ENCODE data around the gene GLB1L2.

The GLB1L2 gene

DNA sequence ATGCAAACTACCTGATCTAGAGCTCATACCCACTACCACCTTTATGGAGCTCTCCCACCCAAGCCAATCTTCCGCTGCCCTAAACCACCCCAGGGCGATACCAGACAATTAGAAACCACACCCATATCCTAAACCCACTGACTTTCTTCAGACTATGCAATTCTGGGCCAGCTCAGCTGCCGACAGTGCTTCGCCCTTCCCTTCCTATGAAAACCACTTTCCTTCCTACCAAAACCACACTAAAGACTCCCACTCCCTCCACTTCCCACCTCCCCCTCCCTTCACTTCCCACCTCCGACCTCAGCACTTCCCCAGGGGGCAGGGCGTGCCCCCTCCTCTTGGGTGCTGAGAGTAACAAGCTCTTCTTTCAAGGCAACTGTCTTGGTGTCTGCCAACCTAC lies 55.2 kb downstream of the GLB1L2 start:
- no peak for DNase-seq (ENCODE audit: low read depth)

DNA sequence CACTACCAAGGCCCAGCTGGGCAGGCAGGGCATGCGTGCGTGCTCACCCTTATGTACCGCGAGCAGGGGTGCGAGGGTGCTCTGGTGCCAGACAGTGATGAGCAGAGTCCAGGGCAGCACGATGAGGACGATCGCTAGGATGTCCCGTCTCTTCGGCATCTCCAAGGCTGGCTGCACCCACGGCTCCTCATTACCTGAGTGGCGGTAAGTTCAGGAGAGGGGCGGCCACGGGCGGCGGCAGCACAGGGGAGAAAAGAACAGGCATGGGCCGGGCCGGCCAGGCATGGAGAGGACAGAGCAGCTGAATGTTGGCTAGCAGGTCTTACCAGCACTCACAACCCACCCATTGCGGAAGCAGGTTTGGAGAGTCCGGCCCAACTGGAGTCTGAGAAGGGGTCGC lies 55.7 kb downstream of the GLB1L2 start:
- DNase-seq (ENCODE audit: low read depth): no peak

DNA sequence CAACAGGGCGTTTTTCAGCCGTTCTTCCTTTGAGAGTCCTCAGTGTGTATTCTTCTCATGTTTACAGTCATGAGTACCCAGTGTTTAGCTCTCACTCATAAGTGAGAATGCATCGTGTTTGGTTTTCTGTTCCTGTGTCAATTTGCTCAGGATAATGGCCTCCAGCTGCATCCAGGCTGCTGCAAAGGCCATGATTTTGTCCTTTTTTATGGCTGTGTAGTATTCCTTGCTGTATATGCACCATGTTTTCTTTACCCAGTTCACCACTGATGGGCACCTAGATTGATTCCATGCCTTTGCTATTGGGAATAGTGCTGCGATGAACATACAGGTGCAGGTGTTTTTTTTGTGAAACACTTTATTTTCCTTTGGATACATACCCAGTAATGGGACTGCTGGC lies 56.8 kb downstream of the GLB1L2 start:
- no peak for DNase-seq (ENCODE audit: low read depth)

DNA sequence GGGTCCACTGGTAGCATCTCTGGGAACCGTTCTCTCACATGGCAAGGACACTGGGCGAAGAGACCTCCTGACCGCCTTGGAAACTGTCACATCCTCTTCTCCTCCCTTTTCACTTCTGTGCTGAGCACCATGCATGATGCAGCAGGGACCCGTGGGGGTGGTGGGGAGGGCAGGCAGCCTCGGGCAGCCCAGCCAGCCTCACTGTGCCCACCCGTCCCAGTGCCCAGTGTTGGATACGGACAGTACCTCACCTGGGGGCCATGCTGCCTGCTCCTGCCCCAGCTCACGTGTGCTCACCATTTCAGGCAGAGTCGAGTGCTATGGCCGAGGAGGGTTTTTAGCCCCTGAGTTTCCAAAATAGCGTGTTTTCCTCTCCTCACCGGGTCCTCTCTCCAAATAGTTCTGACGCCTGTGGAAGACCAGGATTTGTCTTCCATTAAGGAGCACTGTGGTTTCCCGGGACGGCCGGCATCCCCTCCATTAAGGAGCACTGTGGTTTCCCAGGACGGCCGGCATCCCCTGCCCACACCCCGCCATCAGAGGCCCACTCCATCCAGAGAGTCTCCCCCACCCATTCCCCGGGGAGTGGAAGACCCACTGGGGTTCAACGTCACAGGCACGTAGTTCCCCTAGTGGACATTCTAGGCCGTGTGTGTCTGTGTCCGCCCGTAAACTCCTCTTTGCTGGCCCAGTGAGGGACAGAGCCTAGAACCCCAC lies 57.8 kb downstream of the GLB1L2 start:
- no peak for DNase-seq (ENCODE audit: low read depth)

DNA sequence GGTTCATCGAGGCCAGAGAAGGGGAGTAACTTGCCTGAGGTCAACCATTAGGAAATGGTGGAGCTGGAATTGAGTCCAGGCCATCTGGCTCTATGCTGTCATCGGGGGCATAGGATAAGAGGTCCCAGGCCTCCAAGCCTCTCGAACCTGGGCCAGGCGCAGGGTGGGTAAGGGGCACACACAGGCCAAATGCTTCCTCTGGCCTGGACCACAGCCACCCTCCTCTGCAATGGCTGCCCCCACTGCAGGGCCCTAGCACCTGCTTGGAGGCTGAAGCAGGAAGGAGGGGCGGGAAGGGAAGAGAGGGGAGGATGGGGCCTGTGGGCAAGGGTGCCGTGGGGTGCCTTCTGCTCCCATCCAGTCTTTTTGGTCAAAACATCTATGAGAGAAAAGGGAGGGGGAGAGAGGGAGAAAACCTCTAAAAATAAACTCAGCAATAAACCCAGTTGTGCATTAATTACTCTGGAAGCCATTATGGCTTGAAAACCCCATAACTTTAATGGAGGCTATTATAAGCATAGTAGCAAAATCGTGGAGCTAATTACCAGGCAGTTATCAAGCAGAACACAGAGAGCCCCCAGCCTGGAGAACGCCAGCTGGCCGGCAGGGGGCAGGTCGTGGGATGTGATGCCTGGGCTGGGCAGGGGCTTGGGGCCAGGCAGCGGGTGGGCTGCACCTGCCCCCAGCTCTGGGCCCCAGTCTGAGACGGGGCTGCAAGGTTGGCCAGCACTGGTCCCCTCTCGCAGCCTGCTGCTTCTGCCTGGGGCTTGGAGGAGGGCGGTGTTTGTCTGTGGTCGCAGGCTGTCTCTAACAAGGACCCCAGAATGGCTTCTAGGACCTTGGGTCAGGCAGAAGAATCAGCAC lies 59.1 kb downstream of the GLB1L2 start:
- DNase-seq (ENCODE audit: low read depth): no peak

DNA sequence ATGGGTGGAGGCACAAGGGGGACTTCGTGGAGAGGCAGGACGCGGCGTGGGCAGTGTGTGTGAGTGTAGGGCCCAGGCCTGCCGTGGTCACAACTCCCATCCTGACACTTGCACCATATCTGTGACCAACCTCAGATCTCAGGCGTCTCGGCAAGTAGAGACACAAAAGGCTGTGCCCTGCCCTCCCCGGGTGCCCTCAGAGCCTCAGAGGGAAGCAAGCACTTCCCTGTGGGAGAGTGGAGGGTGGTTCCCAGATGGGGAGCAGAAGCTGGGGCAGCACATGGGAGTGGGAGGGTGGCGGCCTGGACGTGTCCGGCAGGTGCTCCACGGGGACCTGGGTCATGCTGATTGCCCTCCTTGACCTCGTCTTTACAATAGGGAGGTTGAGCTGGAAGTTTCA lies 59.9 kb downstream of the GLB1L2 start:
- no peak for DNase-seq (ENCODE audit: low read depth)

DNA sequence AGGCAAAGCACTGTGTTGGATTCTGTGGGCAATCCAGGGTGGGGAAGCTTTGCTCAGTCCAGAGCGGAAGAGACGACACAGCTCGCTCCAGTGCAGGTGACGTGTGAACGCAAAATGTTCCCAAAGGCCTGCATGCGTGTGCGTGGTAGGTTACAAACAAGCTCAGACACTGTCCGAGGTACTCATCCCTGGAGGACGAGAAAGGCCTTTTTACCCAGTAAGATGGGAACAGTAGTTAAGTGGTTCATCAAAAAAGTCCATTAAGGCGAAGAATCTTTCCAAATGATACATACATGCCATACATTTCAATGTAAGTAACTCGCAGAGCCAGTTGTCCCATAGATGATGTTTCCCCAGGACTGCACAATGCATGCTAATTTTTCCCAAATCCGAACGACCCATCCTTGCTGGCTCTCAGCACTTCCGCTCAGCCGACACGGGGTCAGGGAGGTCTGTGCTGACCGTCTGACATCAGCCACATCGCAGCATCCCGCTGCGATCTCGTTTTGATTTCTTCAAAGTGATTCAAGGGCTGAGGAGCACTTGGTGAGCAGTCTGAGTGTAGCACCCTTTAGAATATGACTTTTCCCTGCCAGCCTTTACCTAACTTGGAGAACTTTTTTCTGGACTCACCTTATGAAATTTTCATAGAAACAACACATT lies 61.3 kb downstream of the GLB1L2 start:
- no peak for DNase-seq (ENCODE audit: low read depth)

DNA sequence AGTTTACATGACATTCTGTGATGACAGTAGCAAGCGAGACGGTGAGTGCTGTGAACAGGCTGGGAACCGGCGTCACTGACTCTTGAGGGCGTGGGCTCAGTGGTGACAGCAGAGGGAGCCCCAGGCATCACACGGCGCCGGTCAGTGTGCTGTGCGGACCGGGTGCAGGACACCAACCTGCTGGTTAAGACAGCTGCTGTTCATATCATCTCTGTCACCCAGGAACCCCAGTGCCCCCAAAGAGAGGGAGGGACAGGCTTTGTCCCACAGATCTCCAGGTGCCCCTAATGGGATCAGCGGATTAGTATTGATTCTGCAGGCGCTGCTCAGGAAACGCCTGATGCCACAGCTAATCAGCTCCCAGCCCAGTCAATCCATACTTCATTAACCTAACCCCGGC lies 61.9 kb downstream of the GLB1L2 start:
- no peak for DNase-seq (ENCODE audit: low read depth)

DNA sequence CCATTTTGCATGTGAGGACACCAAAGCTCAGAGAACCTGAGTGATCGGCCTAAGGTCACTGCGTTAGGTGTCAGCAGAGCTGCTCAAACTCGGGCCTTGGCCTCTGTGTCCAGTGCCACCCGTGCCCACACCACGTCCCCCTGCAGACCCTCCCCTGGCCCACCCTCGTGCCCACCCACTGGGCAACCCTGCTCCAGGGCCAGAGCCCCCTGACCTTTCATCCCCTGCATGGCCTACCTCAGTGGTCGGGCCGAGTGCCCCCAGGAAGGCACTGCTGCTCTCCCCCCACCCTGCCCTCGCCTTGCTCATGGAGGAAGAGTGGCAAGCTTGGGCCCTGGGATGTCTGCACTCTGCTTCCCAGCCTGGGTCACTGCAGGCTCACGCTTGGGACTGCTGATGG lies 62.5 kb downstream of the GLB1L2 start:
- DNase-seq (ENCODE audit: low read depth): no peak

DNA sequence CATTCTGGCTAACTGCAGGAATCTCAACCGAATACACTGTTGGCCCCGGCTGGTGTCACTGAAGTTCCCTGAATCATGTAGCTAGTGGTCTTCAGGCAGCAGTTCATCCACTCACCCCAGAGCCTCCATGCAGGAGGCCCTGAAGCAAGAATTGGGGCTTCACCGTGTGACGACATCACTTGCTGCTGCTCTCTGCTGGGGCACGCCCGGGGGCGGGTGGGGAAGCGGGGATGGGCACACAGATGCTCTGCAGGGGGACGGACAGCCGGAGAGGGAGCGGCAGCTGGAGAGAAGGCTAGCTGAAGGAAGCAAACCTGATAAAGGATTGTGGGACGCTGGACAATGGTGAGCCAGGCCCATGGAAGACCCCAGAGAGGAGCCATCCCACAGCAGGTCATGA lies 63.2 kb downstream of the GLB1L2 start:
- DNase-seq (ENCODE audit: low read depth): no peak

DNA sequence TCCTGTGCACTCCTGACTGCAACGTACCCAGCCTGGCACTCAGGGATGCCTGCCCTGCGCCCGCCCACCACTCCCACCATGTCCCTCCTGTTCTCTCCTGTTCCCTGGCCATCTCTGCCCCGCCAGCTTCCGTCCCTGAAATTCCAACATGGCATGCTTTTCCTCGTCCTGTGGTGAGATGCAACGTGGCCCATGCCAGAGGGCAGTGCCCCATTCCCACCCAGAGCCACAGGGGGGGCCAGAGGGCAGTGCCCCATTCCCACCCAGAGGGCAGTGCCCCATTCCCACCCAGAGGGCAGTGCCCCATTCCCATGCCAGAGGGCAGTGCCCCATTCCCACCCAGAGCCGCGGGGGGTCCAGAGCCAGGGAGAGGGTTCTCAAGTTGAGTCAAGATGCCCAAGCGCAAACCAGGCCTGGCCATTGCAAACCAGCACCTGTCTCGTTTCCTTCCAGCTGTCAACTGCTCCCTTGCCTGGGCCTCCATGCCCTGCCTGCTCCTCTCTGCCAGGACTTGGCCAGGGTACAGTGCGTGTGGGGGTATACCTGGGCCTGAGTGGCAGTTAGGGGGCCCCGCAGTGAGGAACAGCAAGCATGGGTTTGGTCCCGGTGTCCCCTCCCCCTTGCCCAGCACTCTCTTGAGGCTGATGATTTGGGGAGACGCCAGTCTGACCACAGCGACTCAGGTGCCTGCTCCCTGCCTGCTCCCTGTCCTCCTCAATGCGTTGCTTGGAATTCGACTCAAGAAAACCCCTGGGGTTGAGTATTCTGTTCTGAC lies 65.7 kb downstream of the GLB1L2 start:
- DNase-seq (ENCODE audit: low read depth): no peak

DNA sequence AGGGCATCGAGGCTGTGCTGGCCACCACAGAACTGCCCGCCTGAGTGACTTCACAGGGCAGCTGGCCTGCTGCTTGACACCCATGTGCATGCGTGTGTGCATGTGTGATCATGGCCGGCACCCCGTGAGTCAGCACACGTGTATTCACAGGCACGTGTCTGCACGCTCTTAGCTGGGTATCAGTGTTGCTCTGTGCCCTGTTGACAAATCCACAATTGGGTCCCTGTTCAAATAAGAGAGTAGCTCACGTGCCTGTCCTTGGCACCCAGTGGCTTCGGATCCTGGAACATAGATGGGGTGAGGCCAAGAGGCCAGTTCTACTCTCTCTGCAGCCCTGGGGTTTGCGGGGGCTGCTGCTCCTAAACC lies 66.3 kb downstream of the GLB1L2 start:
- no peak for DNase-seq (ENCODE audit: low read depth)

DNA sequence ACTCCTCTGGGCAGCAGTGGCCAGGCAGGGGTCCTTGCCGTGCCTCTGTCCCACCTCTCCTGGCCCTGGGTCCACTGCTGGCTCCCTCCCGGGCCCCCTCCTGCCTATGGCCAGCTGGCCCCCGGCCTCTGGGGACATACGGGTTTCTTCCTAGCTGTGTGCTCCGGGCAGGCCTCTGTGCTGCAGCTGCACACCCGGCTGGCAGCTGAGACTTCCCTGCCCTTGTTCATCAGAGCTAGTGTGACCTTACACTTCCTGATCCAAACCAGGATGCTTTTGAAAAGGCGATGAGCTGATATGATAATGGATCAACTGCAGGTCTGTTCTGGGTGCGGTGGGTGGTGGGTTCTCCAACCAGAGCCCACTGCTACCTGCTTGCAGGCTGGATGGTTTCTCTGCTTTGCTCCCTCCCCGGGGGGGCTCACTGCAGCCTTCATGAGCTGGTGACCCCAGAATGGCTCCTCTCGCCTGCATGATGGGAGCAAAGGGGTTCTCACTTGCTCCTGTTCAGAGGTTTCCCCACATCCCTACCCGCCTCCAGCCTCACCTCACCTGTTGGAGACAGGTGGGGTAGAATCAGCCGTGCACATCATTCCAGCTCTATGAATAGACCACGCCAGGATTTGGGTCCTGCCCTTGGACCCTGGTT lies 67.0 kb downstream of the GLB1L2 start:
- no peak for DNase-seq (ENCODE audit: low read depth)

DNA sequence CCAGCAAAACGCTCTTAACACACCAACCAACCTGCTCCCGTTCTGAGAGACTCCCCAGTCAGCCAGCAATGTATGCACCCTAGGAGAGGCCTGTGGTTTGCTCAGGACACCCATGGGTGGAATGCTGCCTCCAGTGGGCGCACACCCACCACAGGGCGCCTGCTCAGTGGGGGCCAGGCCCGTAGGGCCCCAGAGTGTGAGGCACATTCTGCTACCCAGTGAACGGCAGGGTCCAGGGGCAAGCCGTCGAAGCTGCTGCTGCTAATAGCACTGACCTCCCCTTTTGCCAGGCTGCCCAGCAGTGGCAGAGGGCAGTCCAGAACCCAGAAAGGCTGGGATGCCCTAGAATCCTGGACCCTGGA lies 67.5 kb downstream of the GLB1L2 start:
- no peak for DNase-seq (ENCODE audit: low read depth)

DNA sequence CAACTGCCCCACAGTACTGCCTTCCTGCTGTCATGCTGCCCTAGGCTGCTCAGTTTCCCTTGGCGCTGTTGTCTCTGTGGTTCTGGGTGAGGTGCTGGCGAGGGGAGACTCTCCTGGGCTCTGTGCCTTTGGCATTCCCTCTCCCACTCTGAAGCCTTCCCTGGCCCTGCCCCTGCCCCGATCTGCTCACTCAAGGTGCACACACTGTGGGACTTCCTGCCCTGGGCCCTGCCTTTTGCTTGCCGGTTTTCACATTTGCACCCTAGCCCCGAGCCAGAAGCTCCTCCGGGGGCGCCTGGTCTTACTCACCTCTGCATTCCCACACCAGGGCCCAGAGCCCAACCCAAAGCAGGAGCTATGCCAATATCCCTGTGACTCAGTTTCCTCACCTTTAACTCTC lies 68.2 kb downstream of the GLB1L2 start:
- no peak for DNase-seq (ENCODE audit: low read depth)

DNA sequence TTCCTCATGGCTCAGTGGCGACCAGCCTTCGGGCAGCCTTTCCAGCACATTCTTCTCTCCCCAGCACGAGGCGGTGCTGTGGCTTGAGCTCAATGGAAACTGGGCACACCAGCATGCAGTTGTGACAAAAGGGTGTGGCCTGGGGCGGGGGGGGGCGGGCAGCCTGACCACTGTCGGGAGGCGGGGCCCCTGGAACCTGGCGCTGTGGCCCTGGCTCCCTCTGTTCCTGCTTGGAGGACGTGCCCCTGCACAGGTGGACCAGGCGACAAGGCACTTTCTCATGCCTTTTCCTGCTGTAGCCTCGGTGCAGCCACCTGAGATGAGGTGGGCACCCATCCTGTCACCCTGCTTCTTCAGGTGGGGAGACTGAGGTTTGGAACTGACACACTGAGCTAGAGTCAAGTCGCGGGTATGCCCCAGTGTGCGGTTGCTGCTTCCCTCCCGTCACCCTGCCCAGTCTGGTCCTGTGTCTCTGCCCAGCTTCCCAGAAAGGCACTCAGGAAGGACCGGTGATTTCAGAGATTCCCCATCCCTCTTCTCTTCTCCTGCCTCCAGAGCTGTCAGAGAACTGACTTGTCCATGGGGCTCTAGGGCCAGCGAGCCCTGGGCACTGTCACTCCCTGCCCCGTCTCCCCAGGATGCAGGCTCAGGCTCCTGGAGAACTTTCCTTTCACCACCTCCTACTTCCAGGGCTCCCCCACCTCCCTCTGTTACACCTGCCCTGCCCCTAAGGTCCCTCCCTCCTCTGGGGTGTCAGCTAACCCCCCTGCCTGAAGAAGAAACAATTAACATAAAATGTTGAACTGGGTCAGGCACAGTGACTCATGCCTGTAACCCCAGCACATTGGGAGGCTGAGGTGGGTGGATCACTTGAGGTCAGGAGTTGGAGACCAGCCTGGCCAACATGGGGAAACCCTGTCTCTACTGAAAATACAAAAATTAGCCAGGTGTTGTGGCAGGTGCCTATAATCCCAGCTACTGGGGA lies 70.3 kb downstream of the GLB1L2 start:
- no peak for DNase-seq (ENCODE audit: low read depth)

DNA sequence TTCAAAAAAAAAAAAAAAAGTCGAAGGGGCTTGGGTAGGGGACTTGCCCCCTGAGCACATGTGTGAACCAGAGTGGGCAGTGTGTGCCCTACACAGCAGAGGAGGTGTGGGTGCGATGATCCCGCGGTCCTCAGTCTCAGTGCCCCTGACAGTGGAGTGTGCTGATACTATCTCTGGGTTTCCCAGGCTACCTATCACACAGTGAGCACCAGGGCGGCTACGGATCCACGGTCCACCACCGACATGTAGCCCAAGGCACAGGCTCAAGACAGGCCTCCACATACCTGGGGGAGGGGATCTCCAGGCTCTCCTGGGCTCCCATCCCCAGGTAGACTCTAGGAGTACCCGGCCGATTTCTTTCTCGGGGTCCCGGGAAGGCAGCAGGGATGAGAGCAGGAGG lies 71.1 kb downstream of the GLB1L2 start:
- DNase-seq (ENCODE audit: low read depth): no peak

DNA sequence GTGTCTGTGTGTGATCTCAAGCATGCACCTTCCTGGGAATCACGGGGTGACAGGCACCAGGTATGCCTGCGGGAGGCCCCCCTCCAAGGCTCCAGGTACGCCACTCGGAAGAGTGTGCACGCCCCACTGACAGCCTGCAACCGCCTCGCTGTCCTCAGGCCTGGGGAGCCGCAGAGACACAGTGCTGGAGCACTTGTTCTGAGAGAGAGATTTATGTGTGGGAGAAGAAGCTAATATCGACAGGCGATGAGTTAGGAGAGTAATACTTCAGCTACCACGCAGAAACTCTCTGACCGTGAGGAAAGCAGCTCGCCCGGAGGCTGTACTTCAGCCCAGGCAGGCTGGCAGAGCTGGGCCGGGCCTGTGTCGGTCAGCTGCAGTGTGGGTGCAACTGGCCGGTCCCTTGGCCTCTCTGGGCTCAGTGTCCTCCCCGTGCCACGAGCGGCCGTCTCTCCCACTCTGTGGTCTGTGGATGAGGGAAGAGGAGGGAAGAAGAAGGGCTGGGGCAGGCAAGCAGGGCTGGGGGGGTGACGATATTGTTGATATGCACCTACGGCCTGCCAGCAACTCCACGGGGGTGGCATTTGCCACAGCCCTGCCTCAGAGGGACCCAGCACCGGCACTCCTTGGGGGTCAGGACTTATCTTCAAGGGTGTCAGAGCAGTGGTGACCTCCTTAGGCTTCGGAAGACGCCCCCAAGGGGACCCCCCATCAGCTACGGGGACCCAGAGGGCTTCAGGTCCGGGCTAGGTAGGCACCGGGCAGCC lies 73.0 kb downstream of the GLB1L2 start:
- DNase-seq (ENCODE audit: low read depth): no peak

DNA sequence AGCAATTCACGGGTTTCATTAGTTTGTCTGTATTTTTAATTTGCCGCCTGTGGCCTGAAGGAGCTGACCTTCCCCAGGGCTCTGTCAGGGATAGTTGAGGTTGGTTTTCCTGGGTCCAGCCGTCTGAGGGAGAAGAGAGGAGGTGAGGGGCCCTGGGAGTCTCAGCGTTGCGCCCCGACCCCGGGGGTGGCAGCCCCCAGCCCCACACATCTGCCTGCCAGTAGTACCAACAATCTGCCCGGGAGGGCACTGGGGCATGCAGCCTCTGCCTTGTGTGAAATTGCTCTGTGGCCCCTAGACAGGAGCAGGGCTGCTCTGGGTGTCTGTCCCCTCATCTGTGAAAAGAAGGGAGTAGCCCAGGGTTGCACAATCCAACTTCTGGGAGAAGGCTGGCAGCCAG lies 73.6 kb downstream of the GLB1L2 start:
- DNase-seq (ENCODE audit: low read depth): no peak

DNA sequence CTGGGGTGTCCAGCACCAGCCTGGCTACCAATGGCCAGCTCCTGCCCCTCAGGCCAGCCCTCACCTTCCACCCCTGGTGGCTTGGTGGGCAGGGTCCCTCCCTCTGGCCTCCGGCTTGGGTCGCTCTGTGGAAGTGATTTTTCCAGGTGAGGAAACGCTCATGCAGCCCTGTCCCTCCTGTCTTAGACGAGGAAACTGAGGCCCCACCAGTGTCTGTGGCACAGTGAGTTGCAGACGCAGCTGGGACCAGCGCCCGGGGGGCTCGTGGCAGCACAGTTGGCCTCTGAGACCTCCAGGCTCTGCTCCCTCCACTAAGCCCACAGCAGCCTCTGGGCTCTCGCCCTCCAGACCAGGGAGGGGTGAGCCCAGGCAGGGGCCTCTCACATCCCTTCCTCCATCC lies 74.1 kb downstream of the GLB1L2 start:
- DNase-seq (ENCODE audit: low read depth): no peak
